ENCODE results near the gene CD79A.

GRCh38 chr19:41882568-41883462 lies 5.7 kb downstream of the CD79A start, which contains the start of gene ARHGEF1:
- TF ChIP-seq POLR2AphosphoS5 (IDR thresholded peaks at IDR 0.05), result peak in 2 of 3 donors; percentile 36 to 66
- no peak for TF ChIP-seq CTCF (IDR thresholded peaks at IDR 0.05)
